ENCODE measurements around the gene GRK5. TPM values are rescaled to one million over a fixed set of nuclear protein-coding genes. Genes with fewer than 3 reads are reported as not detected.

Gene GRK5
- total RNA-seq, 1 donor, result 16.0 TPM

- no peak for DNase-seq (ENCODE audit: low read depth)
- TF ChIP-seq, protein P1, sequence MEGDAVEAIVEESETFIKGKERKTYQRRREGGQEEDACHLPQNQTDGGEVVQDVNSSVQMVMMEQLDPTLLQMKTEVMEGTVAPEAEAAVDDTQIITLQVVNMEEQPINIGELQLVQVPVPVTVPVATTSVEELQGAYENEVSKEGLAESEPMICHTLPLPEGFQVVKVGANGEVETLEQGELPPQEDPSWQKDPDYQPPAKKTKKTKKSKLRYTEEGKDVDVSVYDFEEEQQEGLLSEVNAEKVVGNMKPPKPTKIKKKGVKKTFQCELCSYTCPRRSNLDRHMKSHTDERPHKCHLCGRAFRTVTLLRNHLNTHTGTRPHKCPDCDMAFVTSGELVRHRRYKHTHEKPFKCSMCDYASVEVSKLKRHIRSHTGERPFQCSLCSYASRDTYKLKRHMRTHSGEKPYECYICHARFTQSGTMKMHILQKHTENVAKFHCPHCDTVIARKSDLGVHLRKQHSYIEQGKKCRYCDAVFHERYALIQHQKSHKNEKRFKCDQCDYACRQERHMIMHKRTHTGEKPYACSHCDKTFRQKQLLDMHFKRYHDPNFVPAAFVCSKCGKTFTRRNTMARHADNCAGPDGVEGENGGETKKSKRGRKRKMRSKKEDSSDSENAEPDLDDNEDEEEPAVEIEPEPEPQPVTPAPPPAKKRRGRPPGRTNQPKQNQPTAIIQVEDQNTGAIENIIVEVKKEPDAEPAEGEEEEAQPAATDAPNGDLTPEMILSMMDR (IDR thresholded peaks at IDR 0.05; ENCODE audit: insufficient read depth, low read depth, low read length), result no peak
- H3K4me3 ChIP-seq (ENCODE audit: low read depth, low read length), result no peak overlapping the region
These were observed 140.7 kb downstream of the GRK5 start for GRCh38 chr10:119348106-119348505.

DNA sequence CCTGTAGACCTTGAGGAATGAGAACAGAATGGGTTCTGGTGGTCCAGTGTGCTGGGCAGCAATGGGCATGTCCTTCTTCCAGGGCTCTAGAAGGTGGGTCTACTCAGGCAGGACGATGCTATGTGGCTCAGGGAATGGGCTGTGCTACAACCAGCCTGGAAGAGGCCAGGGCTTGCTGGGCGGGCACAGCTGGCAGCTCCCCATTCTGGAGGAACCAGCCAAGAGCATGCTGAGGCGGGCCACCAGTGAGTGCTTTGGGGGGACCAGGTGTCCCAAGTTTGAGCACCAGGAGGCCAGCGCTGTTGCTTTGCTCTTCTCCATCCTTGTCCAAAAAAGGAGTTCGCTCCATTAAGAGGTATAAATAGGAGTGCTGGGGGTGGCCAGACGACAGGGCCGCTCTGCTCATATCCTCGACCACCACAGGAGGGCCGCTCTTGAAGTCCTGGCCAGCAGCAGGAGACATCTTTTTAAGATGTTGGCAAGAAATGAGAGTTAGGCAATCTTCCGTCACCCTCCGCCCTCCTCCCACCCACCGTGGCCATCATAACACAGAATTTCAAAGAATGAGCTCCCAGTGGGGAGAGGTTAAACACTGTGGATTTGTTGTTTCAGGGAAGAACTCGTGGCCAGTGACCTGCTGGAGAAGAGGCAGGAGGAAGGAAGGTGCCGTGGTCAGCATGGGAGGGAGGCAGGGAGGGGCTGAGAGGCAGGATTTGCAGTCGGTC lies 141.3 kb downstream of the GRK5 start:
- no peak overlapping the region for H3K4me3 ChIP-seq (ENCODE audit: low read depth, low read length)
- peak; percentile 90 for DNase-seq (ENCODE audit: low read depth)
- TF ChIP-seq, protein P1 (IDR thresholded peaks at IDR 0.05; ENCODE audit: insufficient read depth, low read depth, low read length), result peak; percentile 26

- TF ChIP-seq, protein P1 (IDR thresholded peaks at IDR 0.05; ENCODE audit: insufficient read depth, low read depth, low read length), result no peak
- no peak for DNase-seq (ENCODE audit: low read depth)
- H3K4me3 ChIP-seq (ENCODE audit: low read depth, low read length), result no peak overlapping the region
These were observed 142.0 kb downstream of the GRK5 start for GRCh38 chr10:119349341-119349740.

DNA sequence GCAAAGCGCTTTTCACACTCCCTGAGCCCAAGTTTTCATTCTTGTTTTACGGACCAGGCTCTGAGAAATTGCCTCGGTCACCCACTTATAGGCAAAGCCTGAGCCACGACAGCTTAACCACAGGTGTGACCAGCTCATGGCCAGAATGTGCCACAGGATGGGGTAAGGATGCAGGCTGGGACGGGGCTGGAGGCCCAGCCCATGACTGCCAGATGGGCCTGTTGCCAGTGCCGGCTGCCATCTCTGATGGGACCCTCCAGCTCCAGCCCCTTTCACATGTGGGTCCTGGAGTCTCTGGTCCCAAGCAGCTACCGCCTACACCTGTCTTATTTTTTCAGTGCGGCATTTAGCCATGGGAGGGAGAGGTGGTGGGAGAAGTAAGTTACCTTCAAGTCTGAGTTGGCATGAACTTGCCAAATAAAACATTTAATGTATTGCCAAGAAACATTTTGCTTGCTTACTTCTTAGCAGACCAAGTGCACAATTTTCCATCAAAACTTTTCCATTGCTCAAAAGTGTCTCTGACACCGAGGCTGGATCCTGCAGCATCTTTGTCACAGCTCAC lies 142.6 kb downstream of the GRK5 start:
- TF ChIP-seq, protein P1 (IDR thresholded peaks at IDR 0.05; ENCODE audit: insufficient read depth, low read depth, low read length), result no peak
- no peak for DNase-seq (ENCODE audit: low read depth)

DNA sequence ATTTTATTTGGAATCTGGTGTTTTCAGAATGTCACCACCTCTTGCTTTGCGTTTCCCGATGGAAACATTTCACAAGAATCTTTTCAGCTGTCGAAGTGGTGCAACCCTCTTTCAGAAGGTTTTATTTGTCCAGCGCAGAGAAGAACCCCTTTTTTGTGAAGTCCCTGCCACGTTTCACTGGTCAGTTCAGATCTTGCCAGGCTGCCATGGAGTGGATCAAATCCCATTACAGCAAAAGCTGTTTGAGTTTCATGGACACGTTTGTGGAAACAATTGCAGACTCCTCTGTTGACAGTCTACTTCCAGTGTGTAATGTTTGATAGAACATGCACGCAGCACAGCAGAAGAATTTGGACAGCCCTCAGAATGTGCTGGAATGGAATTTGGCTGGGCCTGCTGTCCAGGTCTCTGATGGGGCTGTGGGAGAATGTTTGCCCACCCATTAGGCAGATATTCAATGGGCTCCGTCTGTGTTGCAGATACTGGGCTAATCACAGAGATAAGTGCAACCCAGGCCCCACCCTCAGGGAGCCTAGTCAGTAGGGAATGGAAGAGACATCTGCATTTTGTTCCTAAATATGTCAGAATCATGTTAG lies 143.2 kb downstream of the GRK5 start:
- no peak overlapping the region for H3K4me3 ChIP-seq (ENCODE audit: low read depth, low read length)
- peak; percentile 82 for DNase-seq (ENCODE audit: low read depth)
- TF ChIP-seq, protein P1 (IDR thresholded peaks at IDR 0.05; ENCODE audit: insufficient read depth, low read depth, low read length), result no peak

More for the DNA sequence above, 142.6 kb downstream of the GRK5 start:
- H3K4me3 ChIP-seq (ENCODE audit: low read depth, low read length), result no peak overlapping the region

GRCh38 chr10:119351189-119351588 lies 143.8 kb downstream of the GRK5 start:
- TF ChIP-seq, protein P1 (IDR thresholded peaks at IDR 0.05; ENCODE audit: insufficient read depth, low read depth, low read length), result no peak
- DNase-seq (ENCODE audit: low read depth), result no peak
- no peak overlapping the region for H3K4me3 ChIP-seq (ENCODE audit: low read depth, low read length)

Data from fibroblast of villous mesenchyme (primary cell).